GM12874 (cell line): ENCODE measurements around the gene SSH2.

Source experiments
- TF ChIP-seq, protein P1 (sequence below): IDR thresholded peaks from 2 replicates; pipeline ENCODE4 v1.5.1; 2011; ENCODE audit warnings: low read depth, mild to moderate bottlenecking, control low read depth, low read length, moderate library complexity; ENCODE audit not compliant: insufficient read depth

SSH2 gene

DNA sequence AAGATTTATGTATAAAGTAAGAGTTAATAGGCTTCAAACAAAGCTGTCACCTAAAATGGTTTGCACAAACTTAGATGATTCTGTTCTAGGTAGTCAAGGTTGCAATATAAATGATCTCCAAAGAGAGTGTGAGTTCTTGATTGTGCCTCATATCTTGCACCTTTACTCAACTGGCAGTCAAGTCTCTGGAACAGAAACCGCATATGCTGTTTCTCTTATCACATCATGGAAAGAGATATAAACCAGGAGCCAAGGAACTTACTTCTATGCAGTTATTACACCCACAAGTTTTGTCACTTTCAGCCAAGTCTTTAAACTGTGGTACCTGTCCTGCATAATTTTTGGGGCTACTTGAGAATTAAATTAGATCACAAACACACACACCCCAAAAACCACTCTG, 5.2 kb downstream of the SSH2 start:
- TF ChIP-seq, protein P1, sequence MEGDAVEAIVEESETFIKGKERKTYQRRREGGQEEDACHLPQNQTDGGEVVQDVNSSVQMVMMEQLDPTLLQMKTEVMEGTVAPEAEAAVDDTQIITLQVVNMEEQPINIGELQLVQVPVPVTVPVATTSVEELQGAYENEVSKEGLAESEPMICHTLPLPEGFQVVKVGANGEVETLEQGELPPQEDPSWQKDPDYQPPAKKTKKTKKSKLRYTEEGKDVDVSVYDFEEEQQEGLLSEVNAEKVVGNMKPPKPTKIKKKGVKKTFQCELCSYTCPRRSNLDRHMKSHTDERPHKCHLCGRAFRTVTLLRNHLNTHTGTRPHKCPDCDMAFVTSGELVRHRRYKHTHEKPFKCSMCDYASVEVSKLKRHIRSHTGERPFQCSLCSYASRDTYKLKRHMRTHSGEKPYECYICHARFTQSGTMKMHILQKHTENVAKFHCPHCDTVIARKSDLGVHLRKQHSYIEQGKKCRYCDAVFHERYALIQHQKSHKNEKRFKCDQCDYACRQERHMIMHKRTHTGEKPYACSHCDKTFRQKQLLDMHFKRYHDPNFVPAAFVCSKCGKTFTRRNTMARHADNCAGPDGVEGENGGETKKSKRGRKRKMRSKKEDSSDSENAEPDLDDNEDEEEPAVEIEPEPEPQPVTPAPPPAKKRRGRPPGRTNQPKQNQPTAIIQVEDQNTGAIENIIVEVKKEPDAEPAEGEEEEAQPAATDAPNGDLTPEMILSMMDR = no peak

DNA sequence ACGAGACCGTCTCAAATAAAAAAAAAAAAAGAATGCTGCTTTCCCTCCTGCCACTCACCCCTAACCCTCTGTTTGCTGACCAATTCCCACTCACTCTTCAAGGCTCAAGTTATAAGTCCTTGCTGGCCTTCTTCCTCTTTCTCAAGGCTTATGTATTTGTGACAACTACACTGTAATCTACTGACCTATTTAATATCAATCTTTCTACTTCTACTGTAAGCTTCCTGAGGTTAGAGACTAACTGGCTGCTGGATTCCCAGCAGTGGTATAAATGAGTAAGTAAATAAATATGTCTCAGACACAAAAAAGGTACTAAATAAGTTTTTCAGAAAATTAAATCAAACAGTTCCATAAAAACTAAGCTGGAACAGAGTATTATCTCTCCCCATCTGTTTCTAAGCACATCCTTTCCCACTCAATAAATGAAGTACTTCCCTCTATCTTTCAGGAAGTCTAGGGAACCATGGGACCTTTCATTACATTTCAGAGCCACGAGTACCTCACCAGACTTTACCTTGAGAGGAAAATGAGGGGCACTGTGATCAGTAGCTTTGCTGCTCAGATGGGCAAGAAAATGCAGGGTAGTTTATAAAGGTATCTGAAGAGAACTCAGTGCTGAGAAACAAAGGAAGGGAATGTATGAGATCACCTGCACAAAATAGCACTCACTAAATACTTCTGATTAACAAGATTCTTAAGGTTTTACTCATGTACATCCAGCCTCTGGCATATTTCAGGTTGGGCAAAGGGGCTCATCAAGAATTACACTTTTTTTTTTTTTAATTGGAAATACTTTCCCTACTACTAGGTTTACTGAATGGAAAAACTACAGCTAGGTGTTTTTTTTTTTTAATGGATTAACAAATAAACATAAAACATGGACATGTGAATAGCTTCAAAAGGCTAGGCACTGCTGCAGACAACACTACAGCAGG, 10.8 kb downstream of the SSH2 start:
- TF ChIP-seq, protein P1 = no peak

DNA sequence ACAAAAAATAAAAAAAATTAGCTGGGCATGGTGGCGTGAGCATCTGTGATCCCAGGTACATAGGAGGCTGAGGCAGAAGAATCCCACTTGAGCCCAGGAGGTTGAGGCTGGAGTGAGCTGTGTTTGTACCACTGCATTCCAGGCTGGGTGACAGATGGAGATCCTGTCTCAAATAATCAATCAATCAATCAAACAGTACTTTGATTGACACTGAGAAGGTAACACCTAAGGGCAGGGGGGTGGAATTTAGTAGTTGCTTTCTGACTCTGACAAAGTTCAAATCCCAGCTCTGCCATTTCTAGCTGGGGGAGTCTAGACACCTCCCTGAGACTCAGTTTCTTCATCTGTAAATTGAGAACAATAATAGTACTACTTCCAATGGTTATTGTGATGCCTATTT, 12.0 kb downstream of the SSH2 start:
- TF ChIP-seq, protein P1 = no peak

DNA sequence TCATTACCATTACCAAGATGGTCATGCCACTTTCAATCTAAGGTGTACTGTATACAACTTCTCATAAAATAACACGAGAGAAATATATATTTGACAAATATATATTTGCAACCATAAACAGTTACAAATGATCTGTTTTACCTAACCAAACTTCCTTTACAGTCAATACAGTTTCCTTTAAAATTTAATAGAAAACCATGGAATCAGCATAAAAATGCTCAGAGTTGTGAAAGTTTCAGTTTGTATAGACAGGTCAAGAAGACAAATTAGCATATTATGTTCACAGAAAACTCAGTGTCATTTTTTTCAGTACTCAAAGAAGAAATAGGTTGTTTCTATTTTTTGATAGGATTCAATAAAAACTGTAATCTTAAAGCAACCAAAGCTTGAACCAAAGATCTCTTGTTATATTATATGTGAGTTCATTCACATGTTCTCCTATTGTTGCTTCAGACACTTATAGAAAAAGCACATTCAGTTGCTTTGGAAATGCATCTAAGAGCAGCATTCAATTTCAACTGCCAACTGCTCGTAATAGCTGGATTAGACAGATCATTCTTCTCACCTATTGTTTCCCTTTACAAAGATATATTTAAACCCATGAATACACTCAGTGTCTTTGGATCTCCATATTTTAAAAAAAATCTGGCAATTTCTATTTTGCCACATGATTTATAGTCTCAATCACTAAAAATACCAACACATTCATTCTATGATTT, 15.1 kb downstream of the SSH2 start:
- TF ChIP-seq, protein P1 = no peak

DNA sequence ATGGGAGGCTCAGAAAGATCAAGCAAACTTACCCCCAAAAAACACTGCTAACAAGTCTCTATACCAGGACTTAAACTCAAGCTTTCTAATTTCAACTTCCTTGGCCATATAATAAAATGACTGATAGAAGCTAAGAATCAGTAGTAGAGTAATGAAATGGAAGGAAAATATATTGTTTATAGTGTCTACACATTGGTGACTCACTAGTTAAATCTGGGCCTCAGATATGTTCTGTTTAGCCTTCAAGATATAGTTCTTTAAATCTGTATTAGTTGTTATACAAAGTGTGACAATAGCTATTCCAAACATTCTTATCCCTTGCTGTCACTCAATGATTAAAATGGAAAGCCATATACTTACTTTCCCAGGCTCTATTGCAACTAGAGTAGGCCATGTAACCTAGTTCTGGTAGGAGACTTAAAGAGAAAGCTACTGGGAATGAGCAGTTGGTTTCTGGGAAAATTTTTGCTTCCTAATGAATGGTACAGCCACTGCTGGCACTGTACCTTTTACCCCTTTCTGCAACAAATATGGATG, 18.3 kb downstream of the SSH2 start:
- TF ChIP-seq, protein P1 = no peak

DNA sequence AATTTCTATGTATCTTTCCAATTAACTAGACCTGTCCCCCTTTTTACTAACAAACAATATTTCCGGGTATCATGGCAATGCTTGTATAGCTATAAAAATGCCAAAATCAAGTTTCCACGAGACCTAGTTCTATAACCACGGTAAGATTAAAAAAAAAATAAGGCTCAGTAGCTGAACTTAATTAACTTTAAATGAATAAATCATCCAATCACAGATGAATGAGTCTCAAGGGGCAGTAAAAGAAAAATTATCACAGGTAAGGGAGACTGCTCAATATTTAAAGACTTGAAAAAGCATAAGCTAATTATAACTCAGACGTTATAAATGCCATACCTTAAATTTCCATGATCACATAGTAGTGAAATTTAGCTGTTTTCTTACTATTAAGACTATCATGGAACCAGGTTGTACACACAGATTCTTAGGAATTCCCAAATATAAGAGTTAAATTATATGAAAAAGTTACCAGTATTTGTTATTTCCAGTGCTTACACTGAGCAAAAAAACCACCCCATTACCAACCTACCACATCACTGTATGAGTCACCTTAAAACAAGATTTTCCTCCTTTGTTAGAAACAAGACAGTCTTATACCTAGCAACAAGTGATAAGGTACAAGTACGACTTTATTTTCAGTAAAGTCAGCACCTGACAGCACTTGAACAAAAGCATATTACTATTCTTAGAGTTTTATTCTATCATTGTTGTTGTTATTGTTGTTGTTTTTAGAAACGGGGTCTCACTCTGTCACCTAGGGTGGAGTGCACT, 20.6 kb downstream of the SSH2 start:
- TF ChIP-seq, protein P1 = no peak
